ENCODE measurements around the gene PEBP1.

PEBP1 gene

GRCh38 chr12:118145113-118145797, 9.3 kb downstream of the PEBP1 start:
- H3K4me3 ChIP-seq (ENCODE audit: low read depth, low read length), result no peak overlapping the region
- in situ Hi-C loops (cut with HindIII; ENCODE audit: low sequenced_read_pairs), result no loop called here
- no peak for DNase-seq (ENCODE audit: low read depth, low spot score)
- TF ChIP-seq CTCF (IDR thresholded peaks at IDR 0.05; ENCODE audit: low read depth, low read length), result no peak

GRCh38 chr12:118145798-118146156, 9.9 kb downstream of the PEBP1 start:
- no peak for TF ChIP-seq CTCF (IDR thresholded peaks at IDR 0.05; ENCODE audit: low read depth, low read length)
- no peak overlapping the region for H3K4me3 ChIP-seq (ENCODE audit: low read depth, low read length)
- no peak for DNase-seq (ENCODE audit: low read depth, low spot score)
- in situ Hi-C loops (cut with HindIII; ENCODE audit: low sequenced_read_pairs), result no loop called here

- H3K4me3 ChIP-seq (ENCODE audit: low read depth, low read length), result no peak overlapping the region
- in situ Hi-C loops (cut with HindIII; ENCODE audit: low sequenced_read_pairs), result no loop called here
- no peak for DNase-seq (ENCODE audit: low read depth, low spot score)
- no peak for TF ChIP-seq CTCF (IDR thresholded peaks at IDR 0.05; ENCODE audit: low read depth, low read length)
Measured at GRCh38 chr12:118148287-118148686, 12.4 kb downstream of the PEBP1 start.

- no peak for TF ChIP-seq CTCF (IDR thresholded peaks at IDR 0.05; ENCODE audit: low read depth, low read length)
- in situ Hi-C loops (cut with HindIII; ENCODE audit: low sequenced_read_pairs), result no loop called here
- no peak for DNase-seq (ENCODE audit: low read depth, low spot score)
- H3K4me3 ChIP-seq (ENCODE audit: low read depth, low read length), result no peak overlapping the region
Measured at GRCh38 chr12:118150625-118151024, 14.7 kb downstream of the PEBP1 start.

- in situ Hi-C loops (cut with HindIII; ENCODE audit: low sequenced_read_pairs), result no loop called here
- DNase-seq (ENCODE audit: low read depth, low spot score), result no peak
Measured at GRCh38 chr12:118151755-118152154, 15.8 kb downstream of the PEBP1 start.

GRCh38 chr12:118160536-118160935, 24.6 kb downstream of the PEBP1 start:
- DNase-seq (ENCODE audit: low read depth, low spot score), result no peak

More at GRCh38 chr12:118151755-118152154, 15.8 kb downstream of the PEBP1 start:
- H3K4me3 ChIP-seq (ENCODE audit: low read depth, low read length), result no peak overlapping the region
- TF ChIP-seq CTCF (IDR thresholded peaks at IDR 0.05; ENCODE audit: low read depth, low read length), result no peak

More at GRCh38 chr12:118160536-118160935, 24.6 kb downstream of the PEBP1 start:
- no peak for TF ChIP-seq CTCF (IDR thresholded peaks at IDR 0.05; ENCODE audit: low read depth, low read length)
- no peak overlapping the region for H3K4me3 ChIP-seq (ENCODE audit: low read depth, low read length)
- in situ Hi-C loops (cut with HindIII; ENCODE audit: low sequenced_read_pairs), result no loop called here

Measured in astrocyte of the spinal cord (primary cell).